Activated T-cell treated with anti-CD3 and anti-CD28 coated beads for 48 hours (primary cell): ENCODE data around the gene PDRG1.

Experiments
- DNase-seq: peaks from one replicate; pipeline ENCODE4 v3.0.0-alpha.2; 2020; ENCODE audit warnings: low read depth

Gene PDRG1

DNA sequence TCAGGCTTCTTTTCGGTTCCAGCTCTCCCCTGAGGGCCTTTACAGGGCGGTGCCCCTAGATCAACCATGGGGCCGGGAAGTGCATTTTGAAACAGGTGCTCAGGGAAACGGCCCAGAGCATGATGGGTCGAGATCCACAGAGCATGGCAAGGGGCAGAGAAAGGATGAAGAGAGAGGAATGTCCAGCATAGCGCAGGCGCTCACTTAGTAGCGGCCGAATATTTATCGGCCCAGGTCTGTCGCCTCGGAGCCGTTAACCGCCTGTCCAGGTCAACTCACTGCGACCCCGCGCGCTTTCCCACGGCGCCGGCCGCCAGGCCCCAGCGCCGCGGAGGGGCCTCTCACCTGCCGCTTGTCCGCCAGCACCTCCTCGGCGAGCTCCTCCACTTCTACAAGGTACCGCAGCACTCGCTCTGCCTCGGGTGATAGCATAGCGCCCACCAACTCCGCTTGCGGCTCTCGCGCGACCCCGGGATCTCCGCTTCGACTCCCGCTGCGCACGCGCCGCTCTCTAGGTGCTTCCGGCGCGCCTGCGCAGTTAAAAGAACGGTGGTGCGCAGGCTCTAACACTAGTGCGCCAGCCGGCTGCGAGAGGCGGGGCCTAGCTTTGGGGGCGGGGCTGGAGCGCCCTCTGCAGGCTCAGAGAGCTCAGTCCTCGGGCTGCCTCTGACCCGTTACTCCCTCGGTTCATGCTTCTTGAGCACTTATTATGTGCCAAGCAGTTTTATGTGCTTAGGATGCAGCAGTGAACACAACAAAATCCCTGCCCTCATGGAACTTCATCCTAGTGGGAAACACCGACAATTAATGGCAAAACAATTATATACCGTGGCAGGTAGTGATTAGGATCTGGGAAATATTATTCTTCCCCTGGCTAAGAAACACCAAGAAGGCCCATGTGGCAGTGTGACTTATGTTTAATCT lies at the start of gene PDRG1:
TSS of gene PDRG1 (minus strand) at position 517 of the 924 bp plus-strand sequence. CDS start at position 432, 85 bp downstream.
- DNase-seq: peak; percentile 98

DNA sequence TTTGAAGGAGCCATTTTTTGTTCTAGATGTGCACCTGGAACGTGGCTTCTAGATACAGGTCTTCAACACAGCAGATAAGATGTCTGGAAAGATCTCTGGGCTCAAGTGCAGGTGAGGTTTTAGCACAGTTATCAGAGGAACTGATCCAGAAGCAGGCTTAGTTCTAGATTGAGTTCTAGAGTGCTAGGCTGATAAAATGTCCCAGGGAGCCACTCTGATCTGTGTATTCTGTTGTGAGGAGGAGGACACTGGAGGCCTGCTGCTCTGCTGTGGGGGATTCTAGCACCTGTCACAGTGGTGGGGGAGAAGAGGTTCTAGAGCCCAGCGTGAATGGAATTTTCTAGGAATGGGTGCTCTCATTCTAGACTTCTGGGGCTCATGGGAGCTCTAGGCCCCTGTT lies 46.4 kb upstream of the PDRG1 start:
- DNase-seq: no peak

DNA sequence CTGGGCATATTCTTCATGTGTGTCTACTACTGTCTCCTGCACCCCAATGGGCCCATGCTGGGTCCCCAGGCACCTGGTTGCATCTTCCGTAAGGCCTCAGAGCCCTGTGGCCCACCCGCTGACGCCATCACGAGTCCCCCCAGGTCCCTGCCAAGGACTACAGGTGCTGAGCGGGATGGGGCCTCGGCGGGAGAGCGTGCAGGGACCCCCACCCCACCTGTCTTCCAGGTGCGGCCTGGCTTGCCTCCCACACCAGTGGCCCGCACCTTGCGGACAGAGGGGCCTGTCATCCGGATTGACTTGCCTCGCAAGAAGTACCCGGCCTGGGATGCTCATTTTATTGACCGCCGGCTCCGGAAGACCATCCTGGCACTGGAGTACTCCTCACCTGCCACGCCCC lies 45.1 kb upstream of the PDRG1 start:
- DNase-seq: no peak

DNA sequence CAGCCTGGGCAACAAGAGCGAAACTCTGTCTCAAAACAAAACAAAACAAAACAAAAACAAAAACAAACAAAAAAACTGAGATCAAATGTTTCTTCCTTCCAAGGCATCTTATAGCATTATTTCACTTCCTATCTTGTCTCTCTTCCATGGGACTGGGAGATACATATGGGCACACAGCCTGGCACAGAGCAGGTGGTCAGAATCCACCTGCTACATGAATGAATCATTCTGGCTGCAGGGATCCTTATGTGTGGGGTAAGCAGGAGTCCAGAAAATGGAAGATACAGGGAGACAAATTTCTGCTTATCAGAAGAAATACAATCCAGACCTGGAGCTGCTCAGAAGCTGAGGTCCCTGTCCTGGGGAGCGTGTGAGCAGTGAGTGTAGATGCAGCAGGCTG lies 40.2 kb upstream of the PDRG1 start:
- no peak for DNase-seq

DNA sequence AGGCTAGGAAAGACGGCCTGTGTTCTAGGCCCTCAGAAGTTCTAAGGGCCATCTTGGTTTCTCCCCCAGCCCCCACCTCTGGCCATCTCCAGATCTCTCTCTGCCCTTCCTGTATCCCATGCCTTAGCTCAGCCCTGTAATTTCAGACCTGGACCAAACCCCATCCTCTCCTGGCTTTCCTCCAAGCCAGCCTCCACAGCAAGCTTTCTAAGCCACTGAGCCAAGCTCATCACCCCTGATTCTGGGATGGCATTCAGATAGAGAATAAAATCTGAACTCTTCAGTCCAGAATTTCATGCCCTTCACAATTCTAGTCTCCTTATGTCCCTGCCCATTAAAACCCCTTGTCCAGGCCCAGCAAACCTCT lies 39.5 kb upstream of the PDRG1 start:
- no peak for DNase-seq

DNA sequence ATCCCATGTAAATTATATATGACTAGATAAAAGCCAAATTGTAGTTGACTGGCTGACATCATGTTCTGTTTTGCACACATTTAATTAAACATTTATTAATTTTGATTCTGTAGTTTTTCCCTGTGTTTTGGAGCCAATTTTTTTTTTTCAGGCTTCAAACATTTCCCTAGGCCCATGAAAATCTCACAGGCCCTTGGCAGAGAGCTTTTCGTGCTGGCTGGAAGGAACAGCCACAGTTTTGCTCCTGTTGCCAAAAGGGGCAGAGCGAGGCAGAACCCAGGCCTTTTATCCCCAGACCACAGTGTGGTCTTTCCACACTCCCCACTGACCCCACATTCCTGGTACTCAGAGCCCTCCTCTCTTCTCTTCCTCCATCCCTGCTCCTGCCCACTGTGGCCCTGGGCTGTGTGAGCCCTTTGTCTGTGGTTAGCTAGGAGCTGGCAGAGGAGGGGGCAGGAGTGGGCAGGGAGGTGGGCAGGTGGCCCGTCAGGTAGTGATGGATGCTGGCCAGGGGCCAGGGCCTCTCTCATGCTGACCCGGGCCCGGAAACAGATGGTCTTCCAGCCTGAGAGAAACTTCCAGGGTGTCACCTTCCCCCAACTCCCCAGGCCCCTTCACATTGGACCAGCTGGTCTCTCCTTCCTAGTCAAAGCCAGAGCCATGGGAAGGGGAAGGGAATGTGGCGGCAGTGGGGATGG lies 38.9 kb upstream of the PDRG1 start:
- DNase-seq: no peak

DNA sequence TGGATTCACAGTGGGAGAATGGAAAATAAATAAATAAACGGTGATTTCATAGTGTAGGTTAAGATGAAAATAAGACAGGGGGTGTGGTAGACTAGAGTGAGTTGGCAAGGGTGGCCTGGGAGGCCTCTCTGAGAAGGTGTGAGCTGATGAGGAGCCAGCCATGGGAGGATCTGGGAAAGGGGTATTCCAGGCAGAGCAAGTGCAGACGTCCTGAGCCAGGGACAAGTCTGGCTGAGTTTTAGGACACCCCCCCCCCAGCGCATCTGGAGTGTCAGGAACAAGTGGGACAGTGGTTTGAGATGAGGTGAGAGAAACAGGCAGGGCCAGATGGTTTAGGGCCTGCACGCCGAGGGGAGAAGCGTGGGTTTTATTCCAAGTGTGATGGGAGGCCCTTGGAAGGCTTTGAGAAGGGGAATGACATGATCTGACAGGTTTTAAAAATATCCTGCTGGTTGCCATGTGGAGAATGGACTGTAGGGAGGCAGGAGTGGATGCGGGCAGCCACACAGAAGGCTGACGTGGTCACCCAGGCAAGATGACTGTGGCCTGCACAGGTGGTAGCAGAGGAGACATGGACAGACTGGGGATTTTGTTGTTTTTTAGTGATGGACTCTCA lies 37.3 kb upstream of the PDRG1 start:
- no peak for DNase-seq

DNA sequence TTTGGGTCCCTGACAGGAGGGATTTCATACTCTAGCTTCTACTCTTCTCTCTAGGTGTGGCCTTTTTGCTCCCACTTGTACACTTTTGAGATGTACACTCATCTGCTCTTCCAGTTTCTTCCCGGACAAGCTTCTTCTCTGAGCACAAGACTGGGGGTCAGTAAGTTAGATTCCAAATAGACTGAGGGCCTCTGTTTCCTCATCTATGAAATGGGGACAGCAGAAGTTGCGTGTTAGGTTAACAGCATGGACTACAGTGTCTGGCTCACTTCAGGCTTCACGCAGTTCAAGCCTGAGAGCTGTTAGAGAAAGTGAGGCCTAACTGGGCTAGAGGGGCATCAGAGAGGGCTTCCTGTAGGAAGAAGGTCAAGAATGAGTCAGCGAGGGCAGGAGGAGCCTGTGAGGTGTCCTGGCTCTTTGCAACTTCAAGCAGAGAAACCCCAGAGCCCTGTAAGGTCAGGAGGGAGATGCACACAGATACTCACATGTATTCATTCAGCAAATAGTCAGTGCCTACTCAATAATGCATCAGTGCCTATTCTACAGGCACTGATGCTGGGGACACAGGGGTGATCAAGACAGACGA lies 36.7 kb upstream of the PDRG1 start:
- no peak for DNase-seq

DNA sequence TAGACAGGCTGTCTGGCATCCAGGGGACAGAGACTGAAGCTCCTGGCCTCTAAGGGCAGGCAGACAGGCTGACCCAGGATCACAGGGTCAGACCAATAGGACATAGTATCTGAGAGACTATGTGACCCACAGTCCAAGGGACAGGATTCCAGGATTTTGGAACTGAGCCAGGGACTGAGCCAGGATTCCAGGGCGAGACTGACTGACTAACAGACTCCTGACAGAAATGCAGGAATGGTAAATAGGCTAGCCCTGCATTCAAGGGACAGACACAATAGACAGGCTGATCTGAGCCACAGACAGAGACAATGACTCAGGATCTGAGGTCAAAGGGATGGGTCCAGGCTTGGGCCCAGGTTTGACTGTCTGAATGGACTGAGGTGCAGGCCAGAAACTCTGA lies 35.9 kb upstream of the PDRG1 start:
- DNase-seq: no peak

DNA sequence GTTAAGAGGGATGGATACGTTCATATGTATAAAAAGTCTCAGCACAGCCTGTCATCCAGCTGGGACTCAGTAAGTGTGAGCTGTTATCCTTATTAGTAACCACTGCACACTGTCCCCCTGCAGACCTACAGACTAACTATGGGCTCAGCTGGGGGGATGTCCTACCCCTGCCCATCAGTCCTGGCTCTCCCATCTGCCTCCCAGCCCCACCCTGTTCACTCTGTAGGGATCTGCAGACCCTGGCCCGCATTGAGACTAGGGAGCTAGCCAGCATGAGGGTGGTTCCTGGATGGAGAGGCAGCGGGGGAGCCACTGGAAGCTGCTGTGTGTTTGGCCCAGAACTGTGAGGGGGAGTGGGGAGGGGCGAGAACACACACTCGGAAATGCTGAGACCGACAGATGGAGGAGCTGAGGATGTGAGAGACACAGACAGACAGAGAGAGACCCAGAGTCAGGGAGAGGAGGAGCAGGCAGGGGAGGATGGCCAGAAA lies 33.2 kb upstream of the PDRG1 start:
- no peak for DNase-seq

DNA sequence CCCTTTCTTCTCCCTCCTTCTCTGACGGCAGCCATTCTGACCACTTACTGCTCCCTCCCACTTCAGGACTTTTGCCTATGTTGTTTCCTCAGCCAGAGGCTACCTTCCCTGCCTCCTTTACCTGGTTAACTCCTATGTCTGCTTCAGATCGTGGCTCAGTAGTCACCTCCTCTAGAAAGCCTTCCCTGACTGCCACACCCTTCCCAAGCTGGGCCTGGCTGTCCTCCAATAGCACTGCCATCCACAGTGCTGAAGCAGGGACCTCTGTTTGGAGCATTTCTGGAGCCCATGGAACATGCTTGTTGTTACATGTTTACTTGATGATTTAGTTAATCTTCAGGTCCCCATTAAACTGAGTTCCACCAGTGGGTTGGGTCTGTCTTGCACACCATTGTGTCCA lies 29.9 kb upstream of the PDRG1 start:
- no peak for DNase-seq

DNA sequence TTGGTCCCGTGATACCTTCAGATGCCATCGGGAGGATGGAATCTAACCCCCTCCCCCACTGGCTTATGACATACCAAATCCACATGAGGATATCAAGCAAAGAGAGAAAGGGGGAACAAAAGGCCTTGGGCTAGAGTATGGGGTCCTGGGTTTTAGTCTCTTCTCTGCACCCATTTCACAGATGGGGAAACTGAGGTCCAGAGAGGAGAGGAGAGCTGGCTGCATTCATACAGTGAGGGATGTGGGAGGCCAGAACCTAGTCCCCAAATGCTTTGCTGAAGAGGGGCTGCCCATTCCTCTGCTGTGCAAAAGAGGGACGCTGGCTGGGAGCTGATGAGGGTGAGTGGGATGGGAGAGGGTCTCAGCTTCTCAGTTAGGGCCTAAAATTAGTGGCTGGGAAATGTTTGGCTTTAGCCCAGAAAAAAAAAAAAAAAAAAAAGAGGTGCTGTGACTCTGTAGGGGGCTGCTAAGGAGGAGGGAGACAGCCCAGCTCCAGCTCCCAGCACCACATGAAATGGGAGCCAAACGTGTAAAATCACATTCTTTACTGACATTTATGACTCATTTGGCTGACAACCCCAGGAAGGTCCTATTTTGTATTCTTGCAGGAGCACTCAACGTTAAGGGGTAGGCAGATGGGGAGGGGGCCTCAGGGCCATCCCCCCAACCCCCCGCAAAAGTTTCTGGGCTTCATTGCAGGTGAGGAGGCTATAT lies 28.0 kb upstream of the PDRG1 start:
- DNase-seq: no peak

DNA sequence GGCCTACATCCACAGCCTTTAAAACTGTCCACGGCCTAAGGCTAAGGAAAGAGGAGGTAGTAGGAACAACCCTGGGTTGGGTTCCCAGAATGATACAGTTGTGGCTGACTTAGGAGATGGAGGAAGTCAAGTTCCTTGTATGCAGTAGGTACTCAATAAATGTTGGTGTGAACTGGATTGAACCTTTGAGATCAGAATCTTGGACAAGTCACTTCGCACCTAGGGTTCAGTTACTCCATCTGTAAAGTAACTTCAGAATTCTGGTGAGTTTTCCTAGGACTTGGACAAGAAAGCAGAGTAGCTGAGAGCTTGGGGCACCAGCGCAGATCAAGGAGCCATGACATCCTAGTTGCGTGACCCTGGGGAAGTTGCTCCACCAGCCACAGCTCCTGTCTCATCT lies 25.2 kb upstream of the PDRG1 start:
- DNase-seq: no peak

DNA sequence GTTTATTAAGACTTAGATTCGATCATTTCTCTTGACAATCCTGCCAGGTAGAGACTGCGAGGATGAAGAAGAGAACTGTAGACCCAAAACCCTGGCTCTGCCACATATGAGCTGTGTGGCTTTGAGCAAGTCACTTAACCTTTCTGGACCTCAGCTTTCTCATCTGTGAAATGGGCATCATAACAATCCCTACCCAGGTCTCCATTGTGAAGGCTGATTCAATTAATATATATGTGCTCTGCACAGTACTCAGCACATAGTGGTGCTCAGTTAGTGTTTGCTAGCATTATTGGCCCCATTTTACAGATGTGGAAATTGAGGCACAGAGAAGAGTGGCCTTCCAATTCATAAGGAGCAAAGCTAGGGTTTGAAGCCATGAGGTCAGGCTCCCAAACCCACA lies 24.0 kb upstream of the PDRG1 start:
- DNase-seq: no peak

DNA sequence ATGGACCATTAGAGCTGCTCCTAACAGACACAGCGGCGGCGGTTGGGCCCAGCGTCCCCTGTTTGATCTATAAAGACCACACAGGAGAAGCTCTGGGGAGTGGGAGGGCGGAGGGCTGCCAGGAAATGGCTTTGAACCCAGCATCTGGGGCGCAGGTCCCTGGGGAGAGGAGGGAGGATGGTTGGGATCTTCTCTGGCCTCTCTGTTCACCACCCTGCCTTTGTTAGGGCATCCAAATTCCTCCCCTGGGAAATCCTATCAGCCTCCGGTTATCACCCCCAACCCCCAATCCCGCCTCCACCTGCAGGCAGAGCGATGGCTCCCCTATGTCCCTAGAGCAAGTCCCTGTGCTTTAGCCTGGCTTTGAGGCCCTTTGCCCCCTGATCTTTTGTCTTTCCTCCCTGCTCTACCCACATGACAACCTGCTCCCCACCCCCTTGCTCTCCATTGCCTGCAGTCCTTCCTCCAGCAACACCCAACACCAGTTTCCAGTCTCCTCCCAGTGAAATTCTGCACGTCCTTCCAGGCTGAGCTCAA lies 23.2 kb upstream of the PDRG1 start:
- no peak for DNase-seq

DNA sequence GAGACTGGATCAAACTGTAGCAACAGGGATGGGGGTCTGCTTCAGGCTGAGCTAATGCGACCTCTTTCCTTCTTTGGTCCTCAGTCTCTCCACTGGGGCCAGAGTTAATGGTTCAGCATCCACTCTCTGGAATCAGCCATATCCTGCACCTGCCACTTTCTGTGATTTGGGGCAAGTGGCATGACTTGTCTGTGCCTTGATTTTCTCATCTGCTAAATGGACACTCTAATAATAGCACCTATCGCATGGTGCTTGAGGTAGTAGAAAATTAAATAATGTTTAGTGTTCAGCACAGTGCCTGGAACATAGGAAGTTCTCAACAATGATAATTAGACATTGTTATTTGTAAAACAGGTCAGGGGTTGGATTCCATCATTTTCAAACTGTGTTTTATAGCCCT lies 22.4 kb upstream of the PDRG1 start:
- DNase-seq: no peak

DNA sequence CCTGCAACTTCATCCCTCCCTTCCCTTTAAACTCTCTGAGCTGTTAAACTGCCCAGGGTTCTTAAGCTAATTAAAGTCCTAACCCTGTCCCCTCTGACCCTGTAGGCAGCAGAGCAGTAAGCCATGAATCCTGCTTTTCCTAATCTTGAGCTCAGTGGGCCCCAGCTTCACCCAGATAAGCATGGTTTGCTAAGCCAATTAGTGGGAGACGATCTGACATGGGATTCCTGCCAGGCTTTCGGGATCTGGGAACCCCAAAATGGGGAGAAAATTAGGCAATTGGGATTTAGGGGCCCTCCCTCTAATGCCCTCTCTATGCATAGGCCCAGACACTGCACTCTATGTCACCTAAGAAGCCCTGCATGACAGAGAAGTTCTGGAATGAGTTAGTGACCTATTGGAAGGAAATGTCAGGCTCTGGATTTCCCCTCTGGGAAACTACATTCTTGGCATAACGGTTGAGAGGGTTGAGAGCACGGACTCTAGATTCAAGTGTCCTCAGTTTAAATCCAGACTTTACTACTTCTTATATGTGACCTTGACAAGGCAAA lies 20.7 kb upstream of the PDRG1 start:
- DNase-seq: no peak

DNA sequence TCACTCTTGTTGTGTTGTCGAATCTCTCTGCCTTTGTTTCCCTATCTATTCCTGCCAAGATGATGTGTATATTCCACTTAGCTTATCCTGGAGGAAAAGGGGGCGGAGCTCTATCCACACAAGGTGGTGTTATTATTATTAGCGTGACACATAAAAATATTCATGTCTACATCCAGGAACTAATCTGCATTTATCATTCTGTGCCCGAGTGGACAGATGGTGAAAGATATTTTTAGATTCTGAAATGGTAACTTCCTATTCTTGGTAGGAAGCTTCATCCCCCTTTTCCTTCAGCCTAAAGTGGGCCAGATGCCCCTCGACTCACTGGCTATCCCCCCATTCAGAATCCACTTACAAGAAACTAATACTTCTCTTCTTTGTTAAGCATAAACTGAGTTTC lies 18.1 kb upstream of the PDRG1 start:
- DNase-seq: no peak

DNA sequence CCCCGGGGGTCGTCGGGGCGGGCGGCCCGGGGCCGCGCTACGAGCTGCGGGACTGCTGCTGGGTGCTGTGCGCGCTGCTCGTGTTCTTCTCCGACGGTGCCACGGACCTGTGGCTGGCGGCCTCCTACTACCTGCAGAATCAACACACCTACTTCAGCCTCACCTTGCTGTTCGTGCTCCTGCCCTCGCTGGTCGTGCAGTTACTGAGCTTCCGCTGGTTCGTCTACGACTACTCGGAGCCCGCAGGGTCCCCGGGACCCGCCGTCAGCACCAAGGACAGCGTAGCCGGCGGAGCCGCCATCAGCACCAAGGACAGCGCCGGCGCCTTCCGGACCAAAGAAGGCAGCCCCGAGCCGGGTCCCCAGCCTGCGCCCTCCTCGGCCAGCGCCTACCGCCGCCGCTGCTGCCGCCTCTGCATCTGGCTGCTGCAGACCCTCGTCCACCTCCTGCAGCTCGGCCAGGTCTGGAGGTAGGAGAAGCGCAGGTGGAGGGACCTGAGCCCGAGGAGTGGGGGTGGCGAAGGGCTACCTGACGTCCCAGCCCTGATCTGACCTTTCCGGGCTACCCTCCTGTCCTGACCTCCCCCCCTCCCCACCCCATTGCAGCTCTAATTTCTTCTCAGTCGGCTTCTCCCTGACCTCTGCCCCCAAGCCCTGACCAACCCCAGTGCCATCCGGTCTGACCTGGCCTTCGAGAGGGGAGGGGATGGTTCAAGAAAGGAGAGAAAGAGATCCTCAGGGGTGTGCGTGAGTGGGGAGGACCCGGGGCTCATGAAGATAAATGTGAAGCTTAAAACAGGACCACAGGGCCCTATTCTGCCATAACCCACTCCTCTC lies 16.7 kb upstream of the PDRG1 start:
- peak; percentile 80 for DNase-seq

DNA sequence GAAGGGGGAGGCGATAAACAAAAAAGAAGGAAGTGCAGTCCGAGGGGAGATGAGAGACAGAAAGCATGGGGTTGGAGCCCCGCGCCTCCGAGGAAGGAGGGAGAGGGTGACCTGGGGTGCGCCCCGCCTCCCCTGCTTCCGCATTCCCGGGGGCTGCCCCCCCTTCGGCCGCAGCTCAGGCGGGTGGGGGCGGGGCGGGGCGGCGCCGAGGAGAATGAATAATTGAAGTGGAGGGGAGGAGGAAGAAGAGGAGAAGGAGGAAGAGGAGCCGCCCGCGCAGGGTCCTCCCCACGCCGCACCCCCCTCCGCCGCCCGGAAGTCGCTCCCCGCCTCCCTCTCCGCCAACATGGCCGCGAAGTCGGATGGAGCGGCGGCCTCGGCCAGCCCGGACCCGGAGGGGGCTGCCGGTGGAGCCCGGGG lies 16.0 kb upstream of the PDRG1 start, which contains the start of gene XKR7:
TSS of gene XKR7 (plus strand) at position 322 of the 420 bp plus-strand sequence. CDS start at position 347, 25 bp downstream.
- no peak for DNase-seq
